GM18502 (cell line): Measurements from ENCODE around the gene GHRHR.

Experiments used
- ATAC-seq: cut with Tn5 transposase; IDR thresholded peaks from one replicate; pipeline ENCODE4 v1.9.1; 2021; ENCODE audit warnings: mild to moderate bottlenecking; ENCODE audit not compliant: unreplicated experiment, poor library complexity

Gene GHRHR

GRCh38 chr7:30965372-30965771 is 1.6 kb downstream of the GHRHR start:
- ATAC-seq = no peak

DNA sequence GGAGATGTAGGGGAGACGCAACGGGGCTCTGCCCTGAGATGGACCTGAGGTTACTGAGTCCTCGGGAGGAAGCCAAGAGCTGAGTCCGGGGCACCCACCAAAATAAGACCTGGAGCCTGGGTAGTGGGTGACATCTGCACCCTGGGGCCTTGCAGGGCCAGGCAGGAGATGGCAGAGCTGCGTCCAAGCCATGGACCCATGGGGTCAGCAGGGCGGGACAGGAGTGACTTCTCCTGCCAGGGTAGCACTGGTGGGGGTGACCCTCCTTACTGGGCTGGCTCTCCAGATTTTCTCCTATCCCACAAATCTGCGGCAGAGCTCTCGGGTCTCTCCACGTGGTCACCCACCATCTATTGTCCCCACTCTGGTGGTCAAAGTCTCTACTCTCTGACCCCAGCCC is 2.1 kb downstream of the GHRHR start:
- ATAC-seq = no peak

DNA sequence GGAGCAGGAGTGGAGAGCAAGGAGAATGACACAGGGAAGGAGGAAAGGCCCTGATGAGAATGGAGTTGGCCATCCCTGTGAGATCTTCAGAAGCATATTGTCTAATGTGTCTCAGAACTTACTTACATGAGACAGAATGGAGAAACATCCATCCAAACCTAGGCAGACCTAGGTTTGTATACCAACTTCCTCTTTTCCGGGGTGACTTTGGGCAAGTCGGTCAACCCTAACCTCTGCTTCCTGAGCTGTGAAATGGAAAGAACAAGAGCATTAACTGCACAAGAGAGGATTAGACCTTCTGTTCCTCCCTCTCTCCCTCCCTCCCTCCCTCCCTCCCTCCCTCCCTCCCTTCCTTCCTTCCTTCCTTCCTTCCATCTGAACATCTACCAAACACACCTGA is 4.5 kb downstream of the GHRHR start:
- ATAC-seq = peak; percentile 62

GRCh38 chr7:30968747-30969603 is 5.2 kb downstream of the GHRHR start:
- ATAC-seq = peak; percentile 19

DNA sequence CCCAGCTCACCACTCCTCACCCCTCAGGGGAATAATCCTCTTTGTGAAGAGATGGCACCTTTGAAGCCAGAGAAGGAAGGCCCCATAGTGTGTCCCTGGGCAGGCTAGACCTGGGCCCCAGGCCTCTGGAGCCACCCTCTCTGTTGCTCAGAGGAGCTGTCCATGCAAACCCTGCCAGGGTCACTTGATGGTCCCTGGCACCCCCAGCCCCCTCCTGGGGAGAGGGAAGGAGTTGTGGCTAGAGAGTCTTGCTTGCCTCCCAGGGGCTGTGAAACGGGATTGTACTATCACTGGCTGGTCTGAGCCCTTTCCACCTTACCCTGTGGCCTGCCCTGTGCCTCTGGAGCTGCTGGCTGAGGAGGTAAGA is 5.8 kb downstream of the GHRHR start:
- no peak for ATAC-seq

- ATAC-seq = no peak
Observed at GRCh38 chr7:30970074-30970473, 6.3 kb downstream of the GHRHR start.

GRCh38 chr7:30970594-30971094 is 6.9 kb downstream of the GHRHR start:
- no peak for ATAC-seq

DNA sequence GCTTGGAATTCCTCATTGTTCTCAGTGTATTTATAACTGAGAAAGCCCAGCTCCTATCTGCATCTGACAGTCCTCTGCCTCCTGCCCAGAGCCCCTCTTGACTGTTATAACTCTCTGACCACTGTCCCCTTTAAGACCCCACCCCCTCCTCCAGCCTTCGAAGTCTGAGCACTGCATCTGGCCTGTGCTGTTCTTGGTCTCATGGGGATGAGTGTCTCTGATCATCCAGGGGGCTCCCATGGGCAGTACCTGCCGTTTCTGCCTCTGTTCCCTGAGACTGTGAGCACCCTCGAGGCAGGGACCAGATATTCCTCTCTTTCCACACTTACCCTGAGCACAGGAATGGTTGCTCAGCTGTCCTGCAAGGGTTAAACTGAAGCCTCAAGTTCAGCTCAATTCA is 7.7 kb downstream of the GHRHR start:
- no peak for ATAC-seq

DNA sequence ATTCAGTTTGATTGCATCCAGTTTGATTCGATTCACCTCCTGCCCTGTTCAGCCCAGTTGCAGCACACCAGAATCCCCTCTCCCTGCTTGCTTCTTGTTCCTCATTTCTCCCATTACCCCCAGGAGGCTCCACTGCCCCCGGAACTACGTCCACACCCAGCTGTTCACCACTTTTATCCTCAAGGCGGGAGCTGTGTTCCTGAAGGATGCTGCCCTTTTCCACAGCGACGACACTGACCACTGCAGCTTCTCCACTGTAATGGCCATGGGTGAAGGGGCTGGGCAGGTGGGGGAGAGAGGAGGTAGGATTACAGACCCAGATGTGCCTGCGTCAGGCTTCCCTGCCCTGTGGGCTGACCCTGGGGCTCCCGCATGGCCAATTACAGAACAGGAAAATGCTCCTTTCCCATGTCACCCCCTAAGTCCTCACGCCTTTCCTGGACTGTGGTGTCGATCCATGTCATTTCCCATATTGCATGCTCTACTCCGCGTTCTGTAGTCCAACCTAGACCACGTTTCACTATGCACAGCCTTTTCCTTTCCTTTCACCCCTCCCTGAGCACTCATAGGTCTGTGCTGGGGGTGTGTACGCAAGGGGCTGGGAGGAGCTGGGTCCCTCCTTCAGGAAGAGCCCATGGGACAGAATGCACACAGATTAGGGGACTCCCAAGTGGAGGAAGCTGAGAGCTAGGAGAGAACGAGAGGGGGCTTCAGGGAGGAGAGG is 8.2 kb downstream of the GHRHR start:
- no peak for ATAC-seq

DNA sequence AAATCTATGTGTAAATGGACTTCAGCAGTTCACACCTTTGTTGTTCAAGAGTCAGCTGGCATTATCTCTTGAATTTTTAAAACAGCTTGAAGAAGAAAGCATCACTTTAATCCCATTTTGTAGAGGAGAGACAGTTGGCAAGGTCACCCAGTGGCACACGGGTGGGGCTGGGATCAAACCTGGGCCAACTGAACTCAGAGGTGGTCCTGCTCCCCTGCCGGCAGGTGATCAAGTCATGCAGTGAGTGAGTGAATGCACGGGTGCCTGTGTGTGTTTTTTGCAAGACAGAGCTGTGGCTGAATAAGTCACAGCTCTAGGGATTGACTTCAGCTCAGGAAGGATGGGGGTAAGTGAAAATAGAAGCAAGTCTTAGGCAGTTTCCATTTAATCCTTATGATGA is 9.5 kb downstream of the GHRHR start:
- no peak for ATAC-seq

DNA sequence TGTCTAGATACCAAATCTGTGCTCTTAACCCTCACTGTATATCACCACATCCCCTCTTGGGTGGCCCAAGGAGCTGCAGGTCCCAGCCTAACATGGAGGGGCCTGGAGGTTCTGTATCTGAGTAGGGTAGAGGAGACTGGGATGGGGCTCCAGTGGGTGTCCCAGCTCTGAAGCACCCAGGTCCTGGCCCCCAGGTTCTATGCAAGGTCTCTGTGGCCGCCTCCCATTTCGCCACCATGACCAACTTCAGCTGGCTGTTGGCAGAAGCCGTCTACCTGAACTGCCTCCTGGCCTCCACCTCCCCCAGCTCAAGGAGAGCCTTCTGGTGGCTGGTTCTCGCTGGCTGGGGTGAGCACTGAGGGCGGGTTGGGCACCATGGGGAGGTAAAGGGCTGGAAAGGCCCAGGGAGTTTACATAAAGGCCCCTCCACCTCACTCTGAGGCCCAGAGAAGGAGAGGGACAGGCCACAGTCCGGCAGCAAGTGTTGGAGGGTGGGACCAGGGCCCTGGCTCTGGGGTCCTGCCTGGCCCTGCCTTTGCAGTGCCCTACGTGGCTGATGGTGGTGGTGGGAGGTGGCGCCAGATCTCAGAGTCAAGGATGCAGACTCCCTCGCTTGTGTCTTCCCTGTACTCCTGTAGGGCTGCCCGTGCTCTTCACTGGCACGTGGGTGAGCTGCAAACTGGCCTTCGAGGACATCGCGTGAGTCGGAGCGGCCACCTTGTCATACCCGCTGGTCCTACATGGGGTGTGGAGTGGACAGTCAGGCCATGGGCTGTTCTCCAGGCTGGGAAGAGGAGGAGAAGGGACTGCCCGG is 10.2 kb downstream of the GHRHR start:
- no peak for ATAC-seq

DNA sequence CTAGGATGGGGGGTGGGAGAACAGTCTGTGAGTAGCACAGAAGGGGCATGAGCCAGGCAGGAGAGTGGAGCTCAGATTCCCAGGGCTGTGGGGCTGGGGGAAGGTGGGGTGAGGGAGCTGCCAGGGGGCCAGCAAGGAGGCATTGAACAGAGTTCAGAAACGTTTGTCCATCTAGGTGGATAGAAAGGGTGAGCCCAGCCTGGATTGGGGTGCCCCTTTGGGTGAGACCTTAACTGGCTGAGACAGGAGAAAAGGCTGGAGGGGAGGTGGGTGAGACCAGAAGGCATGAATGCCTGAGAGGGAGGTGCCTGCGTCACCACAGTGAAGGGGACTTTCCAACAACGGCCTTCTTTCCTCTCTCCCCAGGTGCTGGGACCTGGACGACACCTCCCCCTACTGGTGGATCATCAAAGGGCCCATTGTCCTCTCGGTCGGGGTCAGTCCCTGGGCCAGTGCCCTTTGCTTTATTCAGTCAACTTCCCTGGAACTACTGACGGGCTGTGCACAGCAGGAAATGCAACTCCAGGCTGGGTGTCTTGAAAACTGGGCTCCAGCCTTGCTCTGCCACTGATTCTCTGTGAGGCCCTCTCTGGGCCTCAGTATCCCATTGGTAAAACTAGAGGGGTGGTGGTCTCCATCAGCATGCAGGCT is 11.0 kb downstream of the GHRHR start:
- ATAC-seq = peak; percentile 98

GRCh38 chr7:30975256-30975899 is 11.6 kb downstream of the GHRHR start:
- ATAC-seq = no peak

- no peak for ATAC-seq
Observed at GRCh38 chr7:30976381-30976780, 12.6 kb downstream of the GHRHR start.

GRCh38 chr7:30977222-30977621 is 13.5 kb downstream of the GHRHR start:
- ATAC-seq = no peak

GRCh38 chr7:30977896-30978564 is 14.3 kb downstream of the GHRHR start:
- no peak for ATAC-seq

GRCh38 chr7:30979027-30979426 is 15.3 kb downstream of the GHRHR start:
- no peak for ATAC-seq

DNA sequence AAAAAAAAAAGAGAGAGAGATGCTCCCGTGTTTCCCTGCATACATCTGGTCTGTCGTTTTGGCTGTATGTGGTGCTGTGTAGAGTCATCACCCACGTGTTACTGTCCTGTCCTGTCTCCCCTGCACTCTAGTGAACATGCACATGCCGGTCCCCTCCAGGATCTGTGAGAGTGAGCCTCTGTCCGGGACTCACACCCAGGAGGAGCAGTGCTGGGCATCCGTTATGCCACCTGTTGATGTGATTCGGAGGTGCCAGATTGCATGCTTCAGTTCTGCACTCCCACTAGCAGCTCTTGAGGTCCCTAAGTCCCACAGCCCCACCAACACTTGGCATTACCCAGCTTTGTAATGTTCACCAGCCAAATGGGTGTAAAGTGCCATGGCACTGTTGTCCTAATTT is 16.4 kb downstream of the GHRHR start:
- ATAC-seq = no peak

DNA sequence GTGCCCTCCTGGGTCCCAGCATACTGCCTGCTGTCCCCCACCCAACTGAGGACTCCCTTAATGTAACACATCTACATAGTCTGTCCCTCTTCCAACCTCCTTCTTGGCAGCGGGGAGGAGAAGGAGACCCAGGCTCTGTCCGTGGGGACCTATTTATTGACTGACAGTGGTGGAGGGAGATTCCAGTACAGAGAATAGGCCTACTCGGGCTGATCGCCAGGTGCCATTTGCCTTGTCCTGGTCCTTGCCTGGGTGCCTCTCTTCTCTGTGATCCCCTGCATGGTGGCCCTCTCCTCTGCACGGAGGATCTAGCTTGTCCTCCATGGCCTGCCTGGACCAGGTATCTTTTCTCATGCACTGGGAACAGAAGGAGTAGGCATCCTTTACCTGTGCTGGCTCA is 17.0 kb downstream of the GHRHR start:
- ATAC-seq = no peak
